ENCODE measurements around the gene RAB29.

DNA sequence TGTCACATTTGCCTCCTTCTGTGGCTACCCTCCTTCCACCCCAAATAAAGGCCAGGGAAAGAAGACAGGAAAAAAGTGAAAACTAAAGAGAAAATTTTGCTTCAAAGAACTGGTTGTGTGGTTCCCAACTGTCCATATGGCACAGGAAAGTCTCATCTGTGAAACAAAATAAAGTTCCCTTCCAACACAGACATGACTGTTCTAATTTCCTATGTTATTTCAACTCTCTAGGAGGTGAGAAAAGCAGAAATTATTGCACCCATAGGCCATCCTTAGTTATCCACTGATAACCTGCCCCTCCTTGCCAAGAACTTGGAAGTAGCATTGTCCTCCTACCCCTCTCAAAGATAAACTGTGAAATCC is 8.1 kb upstream of the RAB29 start:
- TF ChIP-seq EP300 (conservative IDR thresholded peaks at IDR 0.05; ENCODE audit: poor library complexity, severe bottlenecking) (no peak), POLR2AphosphoS5 (IDR thresholded peaks at IDR 0.05) (no peak), EZH2 (IDR thresholded peaks at IDR 0.05; ENCODE audit: borderline replicate concordance, insufficient read depth, low read length, poor library complexity, severe bottlenecking) (no peak)
- TF ChIP-seq, protein P1, sequence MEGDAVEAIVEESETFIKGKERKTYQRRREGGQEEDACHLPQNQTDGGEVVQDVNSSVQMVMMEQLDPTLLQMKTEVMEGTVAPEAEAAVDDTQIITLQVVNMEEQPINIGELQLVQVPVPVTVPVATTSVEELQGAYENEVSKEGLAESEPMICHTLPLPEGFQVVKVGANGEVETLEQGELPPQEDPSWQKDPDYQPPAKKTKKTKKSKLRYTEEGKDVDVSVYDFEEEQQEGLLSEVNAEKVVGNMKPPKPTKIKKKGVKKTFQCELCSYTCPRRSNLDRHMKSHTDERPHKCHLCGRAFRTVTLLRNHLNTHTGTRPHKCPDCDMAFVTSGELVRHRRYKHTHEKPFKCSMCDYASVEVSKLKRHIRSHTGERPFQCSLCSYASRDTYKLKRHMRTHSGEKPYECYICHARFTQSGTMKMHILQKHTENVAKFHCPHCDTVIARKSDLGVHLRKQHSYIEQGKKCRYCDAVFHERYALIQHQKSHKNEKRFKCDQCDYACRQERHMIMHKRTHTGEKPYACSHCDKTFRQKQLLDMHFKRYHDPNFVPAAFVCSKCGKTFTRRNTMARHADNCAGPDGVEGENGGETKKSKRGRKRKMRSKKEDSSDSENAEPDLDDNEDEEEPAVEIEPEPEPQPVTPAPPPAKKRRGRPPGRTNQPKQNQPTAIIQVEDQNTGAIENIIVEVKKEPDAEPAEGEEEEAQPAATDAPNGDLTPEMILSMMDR (IDR thresholded peaks at IDR 0.05; ENCODE audit: poor library complexity, severe bottlenecking) = no peak

Measured in neural cell (in vitro differentiated cells).